Stimulated activated CD8-positive, alpha-beta memory T cell treated with anti-CD3 and anti-CD28 coated beads, Interleukin-4, amount 100 ng/mL, for 24 hours (primary cell): ENCODE measurements around the gene PTPRD.

ENCODE experiments used
- DNase-seq: peaks from one replicate; pipeline ENCODE4 v3.0.0-alpha.2; 2020; ENCODE audit warnings: low read depth

The PTPRD gene

GRCh38 chr9:8371686-8372085, 2241.1 kb downstream of the PTPRD start:
- no peak for DNase-seq

DNA sequence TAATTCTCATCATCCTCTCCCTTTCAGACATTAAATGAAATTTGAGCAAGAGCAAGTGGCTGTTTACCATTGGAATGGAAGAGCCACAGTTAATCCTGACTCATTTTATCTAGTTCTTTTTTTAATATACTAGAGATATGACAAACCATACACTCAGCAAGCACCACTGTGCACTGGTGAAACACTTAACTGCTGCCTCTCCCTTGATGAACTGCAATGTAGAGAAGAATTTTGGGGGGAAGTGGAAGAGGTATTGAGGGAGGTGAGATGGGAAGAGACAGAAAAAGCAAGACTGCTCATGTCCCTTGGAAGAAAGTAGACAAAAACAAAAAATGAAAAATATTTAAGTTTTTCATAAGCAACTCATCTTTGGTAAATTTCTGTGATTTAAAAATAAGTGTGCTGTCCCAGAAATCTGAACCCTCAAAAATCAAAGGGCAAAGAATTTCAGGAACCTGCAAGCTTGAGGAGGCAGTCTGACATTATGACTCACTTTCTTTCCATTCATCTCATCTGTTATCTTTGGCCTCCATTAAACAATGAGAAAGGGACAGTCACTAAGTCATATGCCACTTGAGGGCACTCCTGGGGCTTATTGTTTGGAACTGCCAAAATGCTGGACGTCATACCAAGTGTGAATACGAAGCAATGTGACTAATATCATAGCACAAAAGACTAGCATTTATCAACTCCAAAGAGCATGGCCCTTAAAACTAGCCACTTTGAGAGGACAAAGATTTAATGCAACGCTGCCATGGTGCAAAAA, 2246.5 kb downstream of the PTPRD start:
- DNase-seq = no peak

GRCh38 chr9:8365466-8366160, 2247.2 kb downstream of the PTPRD start:
- no peak for DNase-seq

- DNase-seq = no peak
These were observed 2247.8 kb downstream of the PTPRD start for GRCh38 chr9:8365029-8365428.

DNA sequence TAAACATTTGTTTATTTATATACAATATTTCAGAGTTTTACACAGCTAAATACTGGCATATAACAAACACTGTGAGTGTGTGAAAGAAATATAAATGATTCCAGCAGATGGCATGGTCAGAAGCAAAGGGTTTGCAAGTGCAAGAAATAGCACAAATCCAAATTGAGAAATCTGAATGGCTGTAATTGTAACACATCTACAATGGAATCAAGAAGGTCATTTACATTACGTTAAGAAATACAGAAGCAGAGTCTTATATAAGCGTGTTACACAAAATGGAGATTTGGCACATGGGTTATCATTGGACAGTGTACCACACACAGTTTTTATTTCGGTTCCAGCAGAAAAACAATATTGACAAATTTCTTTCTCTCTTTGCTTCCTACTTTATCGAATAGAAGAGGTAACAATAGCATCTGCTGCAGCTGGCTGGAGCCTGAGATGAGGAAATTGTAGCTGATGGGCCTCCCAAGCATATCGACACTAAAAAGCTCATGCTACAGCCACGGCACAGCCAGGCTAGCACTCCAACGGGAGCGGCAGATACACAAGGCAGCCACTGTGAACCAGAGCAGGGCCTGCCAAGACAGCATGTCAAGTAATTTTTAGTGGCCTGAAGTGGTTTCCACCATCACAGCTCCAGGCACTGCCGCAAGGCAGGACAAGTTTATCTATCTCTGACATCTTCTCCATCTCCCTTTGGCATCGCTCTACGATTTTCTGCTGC, 2248.6 kb downstream of the PTPRD start:
- no peak for DNase-seq

DNA sequence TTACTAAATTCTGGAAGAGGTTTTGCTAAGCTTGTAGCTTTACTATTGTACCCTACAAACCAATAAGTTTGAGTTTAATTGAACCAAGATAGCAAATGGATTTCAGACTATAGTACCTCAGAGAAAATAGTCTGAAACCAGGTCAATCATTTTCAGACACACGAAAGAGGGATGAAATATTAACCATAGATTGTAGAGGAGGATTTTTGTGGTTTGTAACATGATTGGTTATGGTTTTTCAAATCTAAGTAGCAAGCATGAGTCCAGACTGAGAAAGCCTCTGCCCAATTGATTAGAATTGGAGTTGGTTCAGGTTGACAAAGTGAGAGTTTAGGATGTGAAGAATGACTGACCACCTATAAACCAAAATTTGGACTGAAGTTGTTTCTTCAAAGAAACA, 2250.6 kb downstream of the PTPRD start:
- DNase-seq = no peak

GRCh38 chr9:8361364-8361763, 2251.4 kb downstream of the PTPRD start:
- DNase-seq = no peak

DNA sequence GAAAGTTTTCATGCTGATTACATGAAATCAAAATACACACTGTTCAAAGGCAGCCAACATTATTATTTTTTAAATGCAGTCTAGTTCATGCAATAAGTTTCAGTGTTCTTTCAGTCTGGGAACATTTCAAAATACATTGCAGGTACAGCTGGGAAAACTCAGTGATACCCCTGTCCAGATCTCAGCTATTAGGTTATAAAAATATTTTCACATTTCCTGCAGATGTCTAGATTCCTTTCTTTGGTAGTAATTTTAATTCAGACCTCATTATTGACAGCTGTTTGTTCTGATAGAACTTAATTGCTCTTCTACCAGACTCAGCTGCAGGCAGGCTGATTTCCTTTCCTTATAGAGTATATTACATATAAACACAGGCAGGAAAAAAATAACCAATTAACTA, 2256.4 kb downstream of the PTPRD start:
- DNase-seq = no peak

DNA sequence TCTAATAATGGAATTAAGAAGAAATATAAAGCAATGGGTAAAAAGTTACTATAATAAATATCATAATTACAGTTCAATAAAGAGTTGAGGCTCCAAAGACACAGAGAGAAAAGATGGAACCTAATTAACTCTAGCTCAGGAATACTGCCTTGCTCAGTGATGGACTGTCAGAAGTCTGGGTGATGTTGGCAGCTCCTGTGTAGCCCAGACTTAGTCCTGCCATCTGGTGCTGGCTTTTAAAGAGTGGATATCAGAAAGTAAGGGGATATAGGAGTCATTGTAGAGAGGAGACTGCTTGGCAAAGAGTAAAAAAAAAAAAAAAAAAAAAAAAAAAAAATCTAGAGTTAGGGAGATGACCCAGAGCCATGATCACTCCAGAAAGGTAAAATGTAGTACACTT, 2261.4 kb downstream of the PTPRD start:
- no peak for DNase-seq

- no peak for DNase-seq
These were observed 2262.9 kb downstream of the PTPRD start for GRCh38 chr9:8349901-8350300.

GRCh38 chr9:8349376-8349775, 2263.4 kb downstream of the PTPRD start:
- no peak for DNase-seq

DNA sequence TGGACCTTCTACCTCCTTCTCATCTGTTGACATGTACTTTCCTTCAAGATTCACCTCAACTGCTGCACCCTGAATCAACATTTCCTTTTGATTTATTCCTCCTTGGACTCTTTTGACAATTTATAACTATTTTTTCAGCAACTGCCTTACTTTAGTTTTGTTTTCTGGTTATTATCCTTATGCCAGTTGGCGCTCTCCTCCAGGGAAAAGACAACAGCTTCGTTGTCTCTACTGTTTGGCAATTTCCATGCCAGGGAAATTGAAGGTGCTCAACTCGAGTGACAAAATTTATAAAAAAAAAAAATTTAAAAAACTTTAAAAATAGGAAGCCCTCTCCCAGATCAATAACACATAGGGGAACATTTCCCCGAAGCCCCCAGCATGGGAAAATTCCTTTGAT, 2264.0 kb downstream of the PTPRD start:
- no peak for DNase-seq

GRCh38 chr9:8346296-8346695, 2266.5 kb downstream of the PTPRD start:
- DNase-seq = no peak

DNA sequence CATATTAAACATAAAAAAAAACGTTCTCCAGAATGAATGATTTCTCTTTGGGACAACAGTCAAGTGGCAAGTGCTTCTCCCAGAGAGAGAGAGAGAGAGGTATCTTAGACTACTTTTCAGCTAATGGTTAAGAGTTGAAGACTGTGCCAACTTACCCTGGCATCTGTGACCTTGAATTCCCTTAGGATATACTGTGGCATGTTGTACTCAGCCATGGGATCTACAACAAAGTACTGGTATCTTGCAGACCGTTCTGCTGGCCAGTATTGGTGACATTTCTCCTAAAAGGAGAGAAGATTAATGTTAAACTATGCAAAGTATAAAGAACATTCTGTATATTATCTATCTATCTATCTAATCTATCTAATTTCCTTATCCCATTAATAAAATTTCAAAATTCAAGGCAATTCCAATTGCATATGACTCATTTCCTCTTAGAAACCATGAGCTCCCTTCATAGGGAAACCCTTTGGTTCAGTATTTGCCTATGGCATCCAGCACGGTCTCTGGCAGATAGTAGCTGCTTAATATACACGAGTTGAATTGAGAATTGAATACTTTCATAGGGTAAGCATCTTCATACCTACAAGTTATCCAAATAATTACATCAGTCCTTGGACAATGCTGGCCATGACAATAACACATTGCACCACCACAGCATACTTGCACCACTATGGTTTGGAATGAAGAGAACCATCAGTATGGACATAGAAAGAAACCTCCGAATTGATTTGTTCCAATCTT, 2273.9 kb downstream of the PTPRD start:
- no peak for DNase-seq

- DNase-seq = no peak
These were observed 2274.7 kb downstream of the PTPRD start for GRCh38 chr9:8337834-8338766.

DNA sequence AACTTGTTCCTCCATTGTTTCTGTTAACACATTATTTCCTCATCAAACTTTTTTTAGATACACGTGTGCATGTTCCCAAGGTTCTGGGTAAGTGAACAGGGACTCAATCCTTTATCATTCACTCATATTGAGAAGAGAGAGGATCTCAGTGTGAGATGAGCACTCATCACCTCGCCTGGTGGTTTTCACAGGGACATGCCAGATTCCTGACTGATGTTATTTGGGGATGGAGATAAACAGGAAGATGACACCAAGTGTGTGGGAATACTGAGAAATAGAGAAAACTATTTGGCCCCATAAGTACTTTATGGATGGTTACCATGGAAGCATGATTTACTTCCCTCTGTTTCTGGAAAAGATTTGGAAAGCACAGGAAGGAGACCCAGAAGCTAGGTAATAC, 2279.9 kb downstream of the PTPRD start:
- no peak for DNase-seq

DNA sequence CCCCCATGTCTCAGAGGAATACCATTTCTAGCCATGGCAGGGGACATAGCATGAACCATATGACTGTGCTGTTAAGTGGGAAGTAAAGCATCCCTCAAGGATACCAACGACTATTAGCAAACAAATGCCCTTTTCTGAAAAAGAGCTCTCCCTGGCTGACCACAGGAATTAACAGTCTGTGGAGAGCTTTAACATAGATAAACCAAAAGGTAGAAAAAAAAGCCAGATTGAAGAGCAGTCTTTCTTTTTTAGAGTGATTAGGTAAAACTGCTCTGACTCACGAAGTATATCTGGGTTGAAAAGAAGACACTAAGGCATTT, 2280.5 kb downstream of the PTPRD start:
- DNase-seq = no peak

DNA sequence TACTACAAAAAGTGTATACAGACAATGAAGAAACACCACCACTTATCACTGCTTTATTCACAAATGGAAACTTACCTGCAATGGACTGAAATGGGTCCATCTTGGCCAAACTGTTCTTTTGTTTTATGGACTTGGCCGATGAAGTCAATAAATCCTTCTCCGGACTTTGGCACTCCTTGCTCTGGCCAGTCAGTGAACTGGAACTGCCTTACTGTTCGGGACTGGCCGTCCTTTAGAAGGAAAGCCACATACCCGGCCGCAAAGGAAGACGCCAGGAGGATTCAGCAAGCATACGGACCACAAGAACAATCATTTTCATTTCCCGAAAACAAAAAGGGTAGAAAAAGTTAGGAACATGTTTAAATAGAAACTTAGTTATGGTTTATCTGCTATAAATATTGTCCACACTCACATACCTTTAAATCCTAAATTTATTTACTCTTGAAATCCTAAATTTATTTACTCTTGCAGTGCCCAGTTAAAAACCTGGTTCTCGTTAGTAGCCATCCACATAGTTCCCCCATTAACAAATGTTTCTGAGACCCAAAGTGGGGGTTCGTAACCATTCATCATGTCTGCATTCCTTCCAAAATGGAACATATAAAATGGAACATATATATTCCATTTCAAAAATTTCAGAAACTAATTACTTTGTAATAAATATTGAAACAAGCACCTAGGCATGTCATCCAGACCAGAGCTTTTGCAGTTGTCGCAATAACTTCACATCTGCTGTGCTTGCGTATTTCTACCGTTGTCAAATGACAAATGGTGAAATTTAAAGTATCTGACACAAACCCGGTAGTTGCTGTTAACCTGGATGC, 2281.1 kb downstream of the PTPRD start:
- DNase-seq = no peak

DNA sequence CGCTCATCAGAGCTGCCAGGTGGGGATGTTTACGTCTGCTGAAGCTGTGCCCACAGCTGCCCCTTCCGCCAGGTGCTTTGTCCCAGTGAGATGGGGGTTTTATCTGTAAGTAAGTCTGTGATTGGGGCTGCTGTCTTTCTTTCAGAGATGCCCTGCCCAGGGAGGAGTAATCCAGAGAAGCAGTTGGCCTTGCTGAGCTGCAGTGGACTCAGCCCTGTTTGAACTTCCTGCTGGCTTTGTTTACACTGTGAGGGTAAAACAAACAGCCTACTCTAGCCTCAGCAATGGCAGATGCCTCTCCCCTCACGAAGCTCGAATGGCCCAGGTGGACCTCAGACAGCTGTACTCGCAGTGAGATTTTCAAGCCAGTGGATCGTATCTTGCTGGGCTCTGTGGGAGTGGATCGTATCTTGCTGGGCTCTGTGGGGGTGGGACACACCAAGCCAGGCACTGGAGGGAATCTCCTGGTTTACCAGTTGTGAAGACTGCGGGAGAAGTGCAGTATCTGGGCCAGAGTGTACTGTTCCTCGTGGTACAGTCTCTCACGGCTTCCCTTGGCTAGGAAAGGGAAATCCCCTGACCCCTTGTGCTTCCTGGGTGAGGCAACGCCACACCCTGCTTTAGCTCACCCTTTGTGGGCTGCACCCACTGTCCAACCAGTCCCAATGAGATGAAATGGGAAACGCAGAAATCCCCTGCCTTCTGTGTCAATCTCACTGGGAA, 2283.1 kb downstream of the PTPRD start:
- no peak for DNase-seq

GRCh38 chr9:8315211-8315610, 2297.6 kb downstream of the PTPRD start:
- no peak for DNase-seq
